ENCODE data around the gene MBP.

MBP gene

GRCh38 chr18:77132369-77133050 is at the start of gene MBP:
Gene MBP (minus strand): TSS chr18:77132783. CDS start chr18:77105261, 27,522 bp downstream.
- DNase-seq (ENCODE audit: low read depth): no peak
- H3K4me3 ChIP-seq (ENCODE audit: low read length): peak within 1 kb of the TSS; percentile 73
- TF ChIP-seq CTCF (conservative IDR thresholded peaks at IDR 0.05; ENCODE audit: low read depth, low read length): no peak

DNA sequence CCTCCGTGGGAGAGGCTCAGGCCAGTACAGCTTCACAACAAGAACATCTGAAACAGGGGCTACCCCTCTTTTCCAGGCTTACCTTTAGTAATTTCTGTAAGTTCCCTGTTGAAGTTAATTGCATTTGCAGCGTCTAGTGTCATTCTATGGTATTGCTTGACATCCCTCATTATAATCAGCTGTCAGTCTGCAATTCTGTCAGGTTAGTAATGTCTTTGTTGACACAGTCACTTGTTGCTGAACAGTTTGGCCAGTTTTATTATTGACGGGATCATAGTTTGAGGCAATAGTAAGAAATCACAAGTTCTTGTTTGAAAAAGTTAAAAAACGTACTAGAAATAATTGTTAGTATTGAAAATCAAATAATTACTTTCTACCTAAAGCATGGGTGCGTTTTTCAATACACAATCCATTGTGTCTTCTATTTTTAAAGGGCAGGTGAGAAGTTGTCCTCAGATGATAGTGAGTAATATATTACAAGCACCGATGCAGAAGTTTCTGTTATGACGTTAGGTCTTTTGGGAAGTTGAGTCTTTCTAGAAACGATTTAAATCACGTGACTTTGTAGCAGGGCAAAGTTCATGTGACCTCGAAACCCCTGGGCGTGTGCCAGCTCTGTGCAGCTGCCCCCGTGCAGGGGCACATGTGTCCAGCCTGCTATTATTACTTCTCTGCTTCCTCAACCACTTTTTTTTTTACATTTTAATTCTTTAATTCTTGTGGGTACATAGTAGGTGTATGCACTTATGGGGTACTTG is 49.5 kb upstream of the MBP start:
- H3K4me3 ChIP-seq (ENCODE audit: low read length): no peak overlapping the region
- no peak for DNase-seq (ENCODE audit: low read depth)
- TF ChIP-seq CTCF (conservative IDR thresholded peaks at IDR 0.05; ENCODE audit: low read depth, low read length): no peak

- no peak overlapping the region for H3K4me3 ChIP-seq (ENCODE audit: low read length)
- TF ChIP-seq CTCF (conservative IDR thresholded peaks at IDR 0.05; ENCODE audit: low read depth, low read length): no peak
- peak; percentile 62 for DNase-seq (ENCODE audit: low read depth)
Measured at GRCh38 chr18:77178559-77178958, 46.0 kb upstream of the MBP start.

DNA sequence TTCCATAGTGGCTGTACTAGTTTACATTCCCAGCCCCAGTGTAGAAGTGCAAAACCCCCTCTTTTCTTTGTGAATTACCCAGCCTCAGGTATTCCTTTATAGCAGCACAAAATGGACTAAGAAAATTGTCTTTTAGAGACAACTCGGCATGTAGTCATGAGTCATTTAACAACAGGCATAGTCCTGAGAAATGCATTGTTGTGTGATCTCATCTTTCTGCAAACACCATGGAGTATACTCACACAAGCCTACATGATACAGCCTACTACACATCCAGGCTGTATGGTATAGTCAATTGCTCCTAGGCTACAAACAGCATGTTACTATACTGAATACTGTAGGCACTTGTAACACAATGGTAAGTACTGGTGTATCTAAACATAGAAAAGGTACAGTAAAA is 44.4 kb upstream of the MBP start:
- no peak overlapping the region for H3K4me3 ChIP-seq (ENCODE audit: low read length)
- DNase-seq (ENCODE audit: low read depth): no peak
- no peak for TF ChIP-seq CTCF (conservative IDR thresholded peaks at IDR 0.05; ENCODE audit: low read depth, low read length)

DNA sequence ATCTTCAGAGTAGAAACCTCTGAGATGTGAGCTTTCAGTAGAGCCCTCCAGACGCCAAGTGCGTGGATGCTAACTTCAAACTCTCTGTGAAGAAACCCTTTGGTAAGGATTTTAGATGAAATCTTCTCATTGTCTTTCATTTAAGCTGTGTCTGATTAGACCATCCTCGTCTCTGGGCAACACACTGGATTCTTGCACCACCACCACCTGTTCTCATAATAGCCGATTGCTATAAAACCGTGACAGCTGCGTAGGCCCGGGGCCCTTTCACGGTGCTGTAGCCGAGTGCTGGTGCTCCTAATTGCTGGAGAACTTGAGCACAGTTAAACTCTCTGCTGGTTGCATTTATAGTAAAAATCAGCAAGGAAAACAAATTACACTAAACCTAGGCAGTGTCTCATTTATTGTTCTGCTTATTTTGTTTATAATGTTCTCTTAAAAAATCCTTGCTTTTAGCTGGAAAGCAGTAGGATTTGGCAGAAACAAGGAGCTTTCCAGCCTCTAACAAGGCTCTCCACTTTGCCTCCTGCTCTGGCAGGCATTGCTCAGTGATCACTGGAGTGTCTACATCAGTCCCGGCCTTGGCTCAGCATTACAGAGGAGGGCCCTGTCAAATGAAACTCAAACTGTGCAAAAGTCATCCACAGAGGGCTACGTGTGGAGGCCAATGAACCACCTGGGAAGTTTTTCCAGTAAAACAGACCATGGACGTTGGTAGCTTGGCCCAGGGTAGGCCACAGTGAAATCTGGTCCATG is 40.9 kb upstream of the MBP start:
- H3K4me3 ChIP-seq (ENCODE audit: low read length): no peak overlapping the region
- no peak for DNase-seq (ENCODE audit: low read depth)
- TF ChIP-seq CTCF (conservative IDR thresholded peaks at IDR 0.05; ENCODE audit: low read depth, low read length): no peak

- no peak for DNase-seq (ENCODE audit: low read depth)
- TF ChIP-seq CTCF (conservative IDR thresholded peaks at IDR 0.05; ENCODE audit: low read depth, low read length): no peak
- H3K4me3 ChIP-seq (ENCODE audit: low read length): no peak overlapping the region
Measured at GRCh38 chr18:77170890-77171410, 38.4 kb upstream of the MBP start.
